Testis (tissue), 2 donors: ENCODE measurements around the gene DPP10.
"Not testable (repeated sequence)": the region's sequence is repeated elsewhere in the genome, so short reads cannot be mapped to it uniquely, and the experiment has no call there.

Experiments
- CTCF ChIP-seq, 3 experiments: fragments of 450-650 bp in 2 of 3; fragments of 200-600 bp in 1 of 3; sonication (generic) in 1 of 3; IDR thresholded peaks; one replicate each; pipeline ENCODE4 v1.5.1; 2016 to 2019; ENCODE audit warnings: antibody characterized with exemption in 3 of 3, mild to moderate bottlenecking in 2 of 3, moderate library complexity in 1 of 3
- POLR2A ChIP-seq: fragments of 450-650 bp; IDR thresholded peaks from one replicate; pipeline ENCODE4 v1.6.1; 2017; ENCODE audit warnings: antibody characterized with exemption, mild to moderate bottlenecking, moderate library complexity

- TF ChIP-seq CTCF (IDR thresholded peaks at IDR 0.05); POLR2A: not testable (repeated sequence)
These were observed 35.1 kb upstream of the DPP10 start for GRCh38 chr2:114407353-114407752.
